GM23248 (cell line): ENCODE measurements around the gene GALNT16.

Experiments
- EZH2 ChIP-seq: fragments of 200-600 bp; sonication (generic); IDR thresholded peaks from 2 replicates; pipeline ENCODE4 v1.6.1; 2018; ENCODE audit warnings: antibody characterized with exemption, mild to moderate bottlenecking; ENCODE audit not compliant: insufficient read depth, poor library complexity, severe bottlenecking
- EZH2phosphoT487 ChIP-seq: fragments of 200-600 bp; sonication (generic); IDR thresholded peaks from 2 replicates; pipeline ENCODE4 v1.6.1; 2018; ENCODE audit warnings: antibody characterized with exemption, moderate library complexity, mild to moderate bottlenecking, low read depth; ENCODE audit not compliant: insufficient read depth

DNA sequence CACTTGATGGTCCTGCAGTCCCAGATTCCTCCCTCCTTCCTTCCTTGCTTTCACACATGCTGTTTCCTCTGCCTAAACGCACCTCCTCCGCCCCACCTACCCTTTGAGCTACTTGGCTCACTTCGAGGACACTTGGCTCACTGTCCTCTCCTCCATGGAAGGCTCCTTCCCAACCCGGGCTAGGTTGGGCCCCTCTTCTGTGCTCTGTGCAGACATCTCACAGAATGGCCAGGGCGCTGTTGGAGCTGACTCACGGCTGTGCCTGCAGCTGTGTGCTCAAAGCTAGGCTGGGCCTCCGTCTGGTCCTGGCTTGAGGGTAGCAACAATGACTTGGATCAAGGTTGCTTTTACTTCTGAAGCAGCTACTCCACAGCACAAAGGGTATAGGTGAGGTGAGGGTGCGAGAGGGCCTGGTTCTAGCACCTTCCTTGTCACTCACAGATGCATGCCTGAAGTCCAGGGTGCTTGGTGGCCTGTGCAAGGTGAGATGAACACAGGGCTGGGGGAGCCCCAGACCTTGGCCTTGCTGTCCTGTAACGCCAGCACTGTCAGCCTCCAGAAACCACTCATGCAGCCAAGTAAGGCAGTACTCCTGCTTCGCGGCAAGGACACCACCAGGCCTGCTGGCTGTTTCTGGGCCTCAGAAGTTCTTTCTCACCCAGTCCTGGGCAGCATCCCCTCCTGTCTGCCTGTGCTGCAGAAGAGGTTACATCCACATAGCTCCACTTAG is 61.8 kb downstream of the GALNT16 start:
- no peak for TF ChIP-seq EZH2
- no peak for TF ChIP-seq EZH2phosphoT487
